SK-N-SH treated with all-trans-retinoic acid at 6 μM for 48 hours (cell line): ENCODE measurements around the gene SPG11.

Experiments
- RARB ChIP-seq: fragments of 250-450 bp; sonication (Bioruptor Pico); IDR thresholded peaks from 2 replicates; pipeline ENCODE4 v1.8.0; 2021; ENCODE audit warnings: mild to moderate bottlenecking, moderate library complexity
- ZFP30 ChIP-seq: fragments of 450-650 bp; formaldehyde crosslinking; IDR thresholded peaks from 2 replicates; pipeline ENCODE4 v1.5.0; 2022; ENCODE audit warnings: mild to moderate bottlenecking, moderate library complexity
- ZNF70 ChIP-seq: fragments of 450-650 bp; formaldehyde crosslinking; IDR thresholded peaks from 2 replicates; pipeline ENCODE4 v1.5.0; 2020; ENCODE audit warnings: mild to moderate bottlenecking, moderate library complexity
- TF ChIP-seq, protein P1 (sequence below): fragments of 250-450 bp; sonication (Bioruptor Pico); IDR thresholded peaks from 2 replicates; pipeline ENCODE4 v1.5.0; 2020; ENCODE audit warnings: mild to moderate bottlenecking, moderate library complexity

DNA sequence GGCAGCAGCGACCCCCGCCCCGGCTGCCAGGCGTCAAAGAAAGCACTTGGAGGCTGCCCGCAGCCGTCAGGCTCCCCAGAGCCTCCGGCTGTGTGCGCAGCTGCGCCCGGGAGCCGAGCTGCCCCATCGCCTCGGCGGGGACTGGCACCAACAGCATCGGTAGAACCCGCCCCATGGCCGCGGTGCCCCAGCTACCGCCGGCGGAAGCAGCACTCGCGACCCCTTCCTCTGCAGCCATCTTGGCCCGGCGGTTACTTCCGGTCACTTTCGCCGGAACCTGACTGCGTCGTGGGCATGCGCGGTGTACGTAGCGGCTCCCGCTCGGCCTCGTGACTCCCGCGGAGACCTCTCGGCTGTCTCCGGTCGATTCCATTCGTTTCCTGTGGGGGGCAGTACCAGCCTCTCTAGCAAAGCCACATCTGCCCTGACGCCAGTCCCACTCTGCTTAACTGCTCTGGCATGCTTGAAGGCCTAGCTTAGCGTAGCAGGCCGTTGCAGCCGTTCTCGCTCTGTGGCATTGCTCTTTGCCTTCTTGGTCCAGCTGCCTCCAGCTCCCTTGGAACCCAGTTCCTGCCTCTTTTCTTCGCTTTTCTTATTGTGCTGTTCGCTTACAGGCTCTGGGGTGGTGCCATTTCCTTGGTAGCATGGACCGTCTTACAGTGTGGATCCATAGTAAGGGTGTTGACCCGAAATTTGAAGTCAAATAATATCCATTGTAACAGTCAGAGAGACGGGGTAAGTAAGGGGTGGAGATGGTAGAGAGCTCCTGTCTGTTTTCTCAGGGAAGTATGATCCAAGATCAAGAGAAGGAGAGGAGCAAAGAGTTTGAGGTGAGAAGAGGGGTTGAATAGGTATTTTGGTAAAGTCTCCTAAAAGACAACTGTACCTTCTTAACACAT lies at the start of gene SPG11:
- TF ChIP-seq RARB: no peak
- TF ChIP-seq, protein P1, sequence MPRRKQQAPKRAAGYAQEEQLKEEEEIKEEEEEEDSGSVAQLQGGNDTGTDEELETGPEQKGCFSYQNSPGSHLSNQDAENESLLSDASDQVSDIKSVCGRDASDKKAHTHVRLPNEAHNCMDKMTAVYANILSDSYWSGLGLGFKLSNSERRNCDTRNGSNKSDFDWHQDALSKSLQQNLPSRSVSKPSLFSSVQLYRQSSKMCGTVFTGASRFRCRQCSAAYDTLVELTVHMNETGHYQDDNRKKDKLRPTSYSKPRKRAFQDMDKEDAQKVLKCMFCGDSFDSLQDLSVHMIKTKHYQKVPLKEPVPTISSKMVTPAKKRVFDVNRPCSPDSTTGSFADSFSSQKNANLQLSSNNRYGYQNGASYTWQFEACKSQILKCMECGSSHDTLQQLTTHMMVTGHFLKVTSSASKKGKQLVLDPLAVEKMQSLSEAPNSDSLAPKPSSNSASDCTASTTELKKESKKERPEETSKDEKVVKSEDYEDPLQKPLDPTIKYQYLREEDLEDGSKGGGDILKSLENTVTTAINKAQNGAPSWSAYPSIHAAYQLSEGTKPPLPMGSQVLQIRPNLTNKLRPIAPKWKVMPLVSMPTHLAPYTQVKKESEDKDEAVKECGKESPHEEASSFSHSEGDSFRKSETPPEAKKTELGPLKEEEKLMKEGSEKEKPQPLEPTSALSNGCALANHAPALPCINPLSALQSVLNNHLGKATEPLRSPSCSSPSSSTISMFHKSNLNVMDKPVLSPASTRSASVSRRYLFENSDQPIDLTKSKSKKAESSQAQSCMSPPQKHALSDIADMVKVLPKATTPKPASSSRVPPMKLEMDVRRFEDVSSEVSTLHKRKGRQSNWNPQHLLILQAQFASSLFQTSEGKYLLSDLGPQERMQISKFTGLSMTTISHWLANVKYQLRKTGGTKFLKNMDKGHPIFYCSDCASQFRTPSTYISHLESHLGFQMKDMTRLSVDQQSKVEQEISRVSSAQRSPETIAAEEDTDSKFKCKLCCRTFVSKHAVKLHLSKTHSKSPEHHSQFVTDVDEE (CRISPR knock-in tag): peak; percentile 87
- peak; percentile 49; the same call in 1 of the 2 replicates for TF ChIP-seq ZNF70 (CRISPR knock-in tag)
- no peak for TF ChIP-seq ZFP30 (CRISPR knock-in tag)
